ENCODE measurements around the gene OR6J1. TPM values are rescaled to one million over a fixed set of nuclear protein-coding genes. Genes with fewer than 3 reads are reported as not detected.
A peak's percentile ranks its signal among the peaks of the same experiment; 100 is the strongest.

Gene OR6J1
- total and polyA plus RNA-seq, 9 of the 15 experiments (the other 6 are each of a cell fraction or from before 2014, with no cell fraction given) = not detected

- TF ChIP-seq ESRRA (IDR thresholded peaks at IDR 0.05; ENCODE audit: borderline replicate concordance, low read depth) (peak; percentile 28; the same call in 1 of the 2 replicates), ZNF561 (CRISPR knock-in tag; conservative IDR thresholded peaks at IDR 0.05) (no peak), TFE3 (CRISPR knock-in tag; IDR thresholded peaks at IDR 0.05) (no peak), ZNF57 (CRISPR knock-in tag; IDR thresholded peaks at IDR 0.05) (no peak), CHD1 (IDR thresholded peaks at IDR 0.05; ENCODE audit: low read length) (no peak), EHMT2 (IDR thresholded peaks at IDR 0.05) (no peak), ZNF318 (IDR thresholded peaks at IDR 0.05; ENCODE audit: borderline replicate concordance in 1 of 2, low read depth in 1 of 2) (no peak), PRPF4 (IDR thresholded peaks at IDR 0.05; ENCODE audit: insufficient read depth, low read depth, low read length, poor library complexity, severe bottlenecking) (no peak), HIVEP1 (CRISPR knock-in tag; IDR thresholded peaks at IDR 0.05) (no peak), NFIX (CRISPR knock-in tag; IDR thresholded peaks at IDR 0.05; ENCODE audit: low read depth) (no peak), SRSF3 (IDR thresholded peaks at IDR 0.05; ENCODE audit: insufficient read depth, low read length) (no peak)
These were observed 49.9 kb downstream of the OR6J1 start (continued) for GRCh38 chr14:22594156-22594716.
